ENCODE measurements around the gene BBS9. TPM values are rescaled to one million over a fixed set of nuclear protein-coding genes. Genes with fewer than 3 reads are reported as not detected.
"Not testable (repeated sequence)": the region's sequence is repeated elsewhere in the genome, so short reads cannot be mapped to it uniquely, and the experiment has no call there.

The BBS9 gene
- total RNA-seq, 2 experiments from 2014 or later, result 16.0 to 20.4 TPM

- H3K27me3 Mint-ChIP-seq, result no peaks in the 10 kb centered on the region
- no peaks in the 10 kb centered on the region for H3K4me1 ChIP-seq (ENCODE audit: insufficient read depth, low read length)
- H3K36me3 ChIP-seq (ENCODE audit: insufficient read depth, low read length), result peaks cover 26% of the 10 kb centered on the region
- intact Hi-C loops (cut with DNase I, micrococcal nuclease), result no loop called here
- TF ChIP-seq CTCF (IDR thresholded peaks at IDR 0.05), result no peak
- H3K4me3 Mint-ChIP-seq, result no peak overlapping the region
- no peaks in the 10 kb centered on the region for H3K9me3 Mint-ChIP-seq
- no peak for DNase-seq
- no peak overlapping the region for H3K27ac Mint-ChIP-seq
- ChIA-PET CTCF (no interaction called here), POLR2A (no interaction called here)
- H3K27ac ChIP-seq (ENCODE audit: low read depth in 1 of 2, low read length in 2 of 2), result no peak overlapping the region
- H3K36me3 Mint-ChIP-seq (ENCODE audit: low read depth), result peaks cover 39% of the 10 kb centered on the region
- H3K4me3 ChIP-seq (ENCODE audit: low read length), result no peak overlapping the region
- no peak for ATAC-seq (ENCODE audit: poor library complexity)
- no peaks in the 10 kb centered on the region for H3K27me3 ChIP-seq (ENCODE audit: control insufficient read depth in 1 of 2, insufficient read depth in 2 of 2, low read length in 2 of 2)
- H3K9me3 ChIP-seq (ENCODE audit: control insufficient read depth in 1 of 2, insufficient read depth in 1 of 2, low read length in 2 of 2), result no peaks in the 10 kb centered on the region
- H3K4me1 Mint-ChIP-seq (ENCODE audit: low read depth), result no peaks in the 10 kb centered on the region
These were observed 37.6 kb upstream of the BBS9 start for GRCh38 chr7:33091641-33092191.

GRCh38 chr7:33093266-33093665, 36.1 kb upstream of the BBS9 start:
- DNase-seq (no peak), ATAC-seq (ENCODE audit: poor library complexity) (no peak)
- Mint-ChIP-seq H3K4me3 (no peak overlapping the region), H3K4me1 (ENCODE audit: low read depth) (no peaks in the 10 kb centered on the region), H3K27ac (no peak overlapping the region), H3K36me3 (ENCODE audit: low read depth) (peaks cover 54% of the 10 kb centered on the region), H3K27me3 (no peaks in the 10 kb centered on the region), H3K9me3 (no peaks in the 10 kb centered on the region)
- ChIA-PET POLR2A (no interaction called here), CTCF (no interaction called here)
- intact Hi-C loops (cut with DNase I, micrococcal nuclease), result no loop called here
- Histone ChIP-seq H3K27me3 (ENCODE audit: control insufficient read depth in 1 of 2, insufficient read depth in 2 of 2, low read length in 2 of 2) (no peaks in the 10 kb centered on the region), H3K36me3 (ENCODE audit: insufficient read depth, low read length) (peaks cover 38% of the 10 kb centered on the region), H3K9me3 (ENCODE audit: control insufficient read depth in 1 of 2, insufficient read depth in 1 of 2, low read length in 2 of 2) (no peaks in the 10 kb centered on the region), H3K4me1 (ENCODE audit: insufficient read depth, low read length) (no peaks in the 10 kb centered on the region), H3K4me3 (ENCODE audit: low read length) (no peak overlapping the region), H3K27ac (ENCODE audit: low read depth in 1 of 2, low read length in 2 of 2) (peak overlapping the region in 1 of 2 donors; percentile 1)
- TF ChIP-seq CTCF (IDR thresholded peaks at IDR 0.05), result no peak

DNA sequence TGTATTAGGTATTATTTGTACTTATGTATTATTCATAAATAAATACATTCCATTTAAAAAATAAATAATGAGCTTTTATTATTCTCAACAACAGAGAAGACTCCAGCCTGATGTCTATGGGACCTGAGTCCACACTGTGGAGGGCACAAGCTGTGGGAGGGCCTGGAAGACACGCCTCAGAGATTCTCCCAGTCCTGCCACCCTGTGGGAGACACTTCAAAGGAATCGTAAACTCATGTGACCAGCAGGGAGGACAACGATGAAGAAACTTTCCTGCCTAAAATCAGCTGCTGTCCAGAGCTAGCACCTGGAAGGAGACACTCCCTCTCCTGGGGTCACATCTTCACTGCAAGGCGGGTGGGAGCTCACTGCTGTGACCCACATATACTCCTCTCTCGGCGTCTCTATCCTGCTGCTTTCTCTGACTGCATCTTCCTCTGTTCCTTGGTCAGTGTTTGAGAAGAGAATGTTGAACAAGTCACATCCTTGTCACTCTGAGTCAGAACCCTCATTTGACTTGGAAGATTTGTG, 34.6 kb upstream of the BBS9 start:
- H3K4me1 ChIP-seq (ENCODE audit: insufficient read depth, low read length); H3K9me3 ChIP-seq (ENCODE audit: control insufficient read depth in 1 of 2, insufficient read depth in 1 of 2, low read length in 2 of 2); H3K9me3 Mint-ChIP-seq; H3K27ac ChIP-seq (ENCODE audit: low read depth in 1 of 2, low read length in 2 of 2); H3K4me3 Mint-ChIP-seq; ATAC-seq (ENCODE audit: poor library complexity); H3K4me1 Mint-ChIP-seq (ENCODE audit: low read depth); H3K27ac Mint-ChIP-seq; DNase-seq; CTCF ChIA-PET; intact Hi-C loops (cut with DNase I, micrococcal nuclease); H3K27me3 ChIP-seq (ENCODE audit: control insufficient read depth in 1 of 2, insufficient read depth in 2 of 2, low read length in 2 of 2); H3K4me3 ChIP-seq (ENCODE audit: low read length); POLR2A ChIA-PET; H3K27me3 Mint-ChIP-seq: not testable (repeated sequence)
- peaks cover 70% of the 10 kb centered on the region for H3K36me3 Mint-ChIP-seq (ENCODE audit: low read depth)
- peaks cover 52% of the 10 kb centered on the region for H3K36me3 ChIP-seq (ENCODE audit: insufficient read depth, low read length)
